Chondrocyte (in vitro differentiated cells): ENCODE results near the gene FRRS1L. TPM values are rescaled to one million over a fixed set of nuclear protein-coding genes. Genes with fewer than 3 reads are reported as not detected.

ENCODE experiments used
- DNase-seq: peaks from one replicate; pipeline ENCODE4 v3.0.0; 2021; ENCODE audit warnings: mixed read lengths, low spot score
- H3K27ac Mint-ChIP-seq: one replicate; pipeline ENCODE4 v1.8.0; 2021; ENCODE audit warnings: mild to moderate bottlenecking, moderate library complexity, mixed read lengths; ENCODE audit not compliant: unreplicated experiment
- H3K27me3 Mint-ChIP-seq: 2 replicates; pipeline ENCODE4 v1.8.0; 2021; ENCODE audit warnings: low read depth, mixed read lengths
- H3K36me3 Mint-ChIP-seq: 2 replicates; pipeline ENCODE4 v1.8.0; 2021; ENCODE audit warnings: low read depth, mixed read lengths
- H3K4me1 Mint-ChIP-seq: 2 replicates; pipeline ENCODE4 v1.8.0; 2021; ENCODE audit warnings: low read depth, mild to moderate bottlenecking, mixed read lengths
- H3K4me3 Mint-ChIP-seq: one replicate; pipeline ENCODE4 v1.8.0; 2021; ENCODE audit warnings: mild to moderate bottlenecking, moderate library complexity, mixed read lengths; ENCODE audit not compliant: unreplicated experiment
- H3K9me3 Mint-ChIP-seq: 2 replicates; pipeline ENCODE4 v1.8.0; 2021; ENCODE audit warnings: low read depth, mixed read lengths
- CTCF ChIP-seq: fragments of 200-600 bp; sonication (generic); IDR thresholded peaks from 2 replicates; pipeline ENCODE4 v1.5.0; 2021; ENCODE audit warnings: antibody characterized with exemption, mild to moderate bottlenecking, moderate library complexity
- long read RNA-seq: library from polyadenylated mRNA; stranded (forward); transcript quantifications from one replicate; pipeline ENCODE4 v2.0.0, GENCODE V29; 2021
- total RNA-seq: library from RNA; stranded (reverse); gene quantifications from 3 replicates; pipeline ENCODE4 v1.2.1, GENCODE V29; 2021

FRRS1L gene
- total RNA-seq, result 3.6 to 5.3 TPM (median 4.1 TPM) in 3 replicates
- long read RNA-seq, result 0 reads

- peak; percentile 76 for DNase-seq
- peaks cover 5% of the 10 kb centered on the region for H3K27me3 Mint-ChIP-seq
- H3K4me1 Mint-ChIP-seq, result peaks cover 3% of the 10 kb centered on the region
- TF ChIP-seq CTCF, result no peak
- H3K4me3 Mint-ChIP-seq, result peak within 1 kb of the TSS; percentile 82
- H3K27ac Mint-ChIP-seq, result no peak within 1 kb of the TSS
- peaks cover 1% of the 10 kb centered on the region for H3K36me3 Mint-ChIP-seq
- peaks cover 5% of the 10 kb centered on the region for H3K9me3 Mint-ChIP-seq
These were observed at the start of gene FRRS1L for GRCh38 chr9:109166771-109167601. Gene FRRS1L, minus strand, starts transcription at chr9:109167249. Its CDS starts 111 bp downstream, at chr9:109167138.

- TF ChIP-seq CTCF, result no peak
- no peaks in the 10 kb centered on the region for H3K36me3 Mint-ChIP-seq
- H3K27ac Mint-ChIP-seq, result no peak overlapping the region
- DNase-seq, result no peak
- no peaks in the 10 kb centered on the region for H3K4me1 Mint-ChIP-seq
- peaks cover 5% of the 10 kb centered on the region for H3K27me3 Mint-ChIP-seq
- H3K9me3 Mint-ChIP-seq, result no peaks in the 10 kb centered on the region
- H3K4me3 Mint-ChIP-seq, result no peak overlapping the region
These were observed 47.4 kb upstream of the FRRS1L start for GRCh38 chr9:109214414-109214813.

GRCh38 chr9:109213285-109214121, 46.5 kb upstream of the FRRS1L start:
- Mint-ChIP-seq H3K27ac (no peak overlapping the region), H3K9me3 (no peaks in the 10 kb centered on the region), H3K36me3 (no peaks in the 10 kb centered on the region), H3K4me3 (no peak overlapping the region), H3K4me1 (no peaks in the 10 kb centered on the region), H3K27me3 (peaks cover 2% of the 10 kb centered on the region)
- no peak for DNase-seq
- no peak for TF ChIP-seq CTCF

GRCh38 chr9:109212768-109213167, 45.7 kb upstream of the FRRS1L start:
- no peaks in the 10 kb centered on the region for H3K36me3 Mint-ChIP-seq
- H3K9me3 Mint-ChIP-seq, result no peaks in the 10 kb centered on the region
- TF ChIP-seq CTCF, result no peak
- DNase-seq, result no peak
- no peaks in the 10 kb centered on the region for H3K4me1 Mint-ChIP-seq
- H3K4me3 Mint-ChIP-seq, result no peak overlapping the region
- peaks cover 2% of the 10 kb centered on the region for H3K27me3 Mint-ChIP-seq
- H3K27ac Mint-ChIP-seq, result no peak overlapping the region

- H3K9me3 Mint-ChIP-seq, result no peaks in the 10 kb centered on the region
- DNase-seq, result no peak
- H3K27me3 Mint-ChIP-seq, result no peaks in the 10 kb centered on the region
- H3K4me1 Mint-ChIP-seq, result no peaks in the 10 kb centered on the region
- H3K4me3 Mint-ChIP-seq, result no peak overlapping the region
- peaks cover 1% of the 10 kb centered on the region for H3K36me3 Mint-ChIP-seq
- H3K27ac Mint-ChIP-seq, result no peak overlapping the region
- peak; percentile 8 for TF ChIP-seq CTCF
These were observed 39.6 kb upstream of the FRRS1L start for GRCh38 chr9:109206670-109207069.
